HL-60 (cell line): Measurements from ENCODE around the gene TSC22D1.

Experiments
- DNase-seq, 2 experiments: peaks; one replicate each; pipeline ENCODE4 v3.0.0-alpha.2; 2010 to 2020; ENCODE audit warnings: low read depth in 1 of 2, low spot score in 1 of 2
- H3K27ac ChIP-seq: fragments of 250-450 bp; sonication (Bioruptor Pico); replicated peaks from 2 replicates; pipeline ENCODE4 v1.5.1; 2020; ENCODE audit warnings: mild to moderate bottlenecking, moderate library complexity
- H3K27me3 ChIP-seq: fragments of 250-450 bp; sonication (Bioruptor Pico); 2 replicates; pipeline ENCODE4 v1.5.1; 2021; ENCODE audit warnings: mild to moderate bottlenecking, moderate library complexity; ENCODE audit not compliant: insufficient read depth, poor library complexity, severe bottlenecking
- H3K4me3 ChIP-seq: replicated peaks from 2 replicates; pipeline ENCODE4 v1.5.1; 2011; ENCODE audit warnings: mild to moderate bottlenecking, control low read depth, low read length; ENCODE audit not compliant: insufficient read depth
- GABPA ChIP-seq: IDR thresholded peaks from 2 replicates; pipeline ENCODE4 v1.6.1; 2012; ENCODE audit warnings: low read depth
- POLR2AphosphoS5 ChIP-seq: IDR thresholded peaks from 2 replicates; pipeline ENCODE4 v1.6.1; 2012; ENCODE audit warnings: low read depth
- REST ChIP-seq: IDR thresholded peaks from 2 replicates; pipeline ENCODE4 v1.6.1; 2012; ENCODE audit warnings: low read depth; ENCODE audit not compliant: insufficient replicate concordance
- SPI1 ChIP-seq: IDR thresholded peaks from 2 replicates; pipeline ENCODE4 v1.6.1; 2012; ENCODE audit warnings: low read depth, mild to moderate bottlenecking, borderline replicate concordance
- TF ChIP-seq, protein P1 (sequence below): IDR thresholded peaks from one replicate; pipeline ENCODE4 v1.5.1; 2011; ENCODE audit warnings: low read length, control low read depth, inconsistent platforms; ENCODE audit not compliant: insufficient read depth

TSC22D1 gene

GRCh38 chr13:44404261-44405132 is 171.6 kb downstream of the TSC22D1 start:
- H3K27me3 ChIP-seq: no peaks in the 10 kb centered on the region
- H3K4me3 ChIP-seq: no peak overlapping the region
- TF ChIP-seq, protein P1, sequence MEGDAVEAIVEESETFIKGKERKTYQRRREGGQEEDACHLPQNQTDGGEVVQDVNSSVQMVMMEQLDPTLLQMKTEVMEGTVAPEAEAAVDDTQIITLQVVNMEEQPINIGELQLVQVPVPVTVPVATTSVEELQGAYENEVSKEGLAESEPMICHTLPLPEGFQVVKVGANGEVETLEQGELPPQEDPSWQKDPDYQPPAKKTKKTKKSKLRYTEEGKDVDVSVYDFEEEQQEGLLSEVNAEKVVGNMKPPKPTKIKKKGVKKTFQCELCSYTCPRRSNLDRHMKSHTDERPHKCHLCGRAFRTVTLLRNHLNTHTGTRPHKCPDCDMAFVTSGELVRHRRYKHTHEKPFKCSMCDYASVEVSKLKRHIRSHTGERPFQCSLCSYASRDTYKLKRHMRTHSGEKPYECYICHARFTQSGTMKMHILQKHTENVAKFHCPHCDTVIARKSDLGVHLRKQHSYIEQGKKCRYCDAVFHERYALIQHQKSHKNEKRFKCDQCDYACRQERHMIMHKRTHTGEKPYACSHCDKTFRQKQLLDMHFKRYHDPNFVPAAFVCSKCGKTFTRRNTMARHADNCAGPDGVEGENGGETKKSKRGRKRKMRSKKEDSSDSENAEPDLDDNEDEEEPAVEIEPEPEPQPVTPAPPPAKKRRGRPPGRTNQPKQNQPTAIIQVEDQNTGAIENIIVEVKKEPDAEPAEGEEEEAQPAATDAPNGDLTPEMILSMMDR: no peak
- no peak for TF ChIP-seq REST
- TF ChIP-seq POLR2AphosphoS5: no peak
- no peak for TF ChIP-seq GABPA
- TF ChIP-seq SPI1: no peak
- no peak overlapping the region for H3K27ac ChIP-seq
- DNase-seq: no peak

DNA sequence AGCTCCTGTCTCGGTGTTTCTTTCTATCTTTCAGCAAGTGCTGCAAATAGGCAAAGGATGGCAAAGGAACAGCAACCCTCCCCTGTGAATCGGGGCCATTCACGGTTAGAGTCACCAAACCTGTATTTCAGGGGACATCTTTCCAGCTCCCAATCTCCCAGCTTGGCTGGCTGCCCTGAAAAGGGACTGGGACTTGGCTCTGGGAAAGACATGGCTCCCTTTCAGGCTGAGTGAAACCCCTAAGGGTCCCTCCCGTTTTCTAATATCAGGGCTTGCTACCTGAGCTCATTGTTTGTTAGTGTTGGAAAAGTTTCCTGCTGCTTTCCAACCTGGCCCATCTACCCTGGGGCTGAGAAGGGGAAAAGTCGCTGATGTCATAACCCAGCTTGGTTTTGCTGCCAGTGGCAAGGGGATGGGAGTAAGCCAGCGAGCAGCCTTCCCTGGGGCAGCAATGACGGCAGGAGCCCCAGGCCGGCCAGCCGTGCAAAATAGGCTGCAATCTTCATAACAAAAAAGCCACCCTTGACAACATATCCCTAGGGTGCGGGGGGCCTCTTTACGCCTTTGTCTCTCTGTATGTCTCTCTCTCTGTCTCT is 172.6 kb downstream of the TSC22D1 start:
- Histone ChIP-seq H3K27me3 (no peaks in the 10 kb centered on the region), H3K27ac (no peak overlapping the region), H3K4me3 (no peak overlapping the region)
- TF ChIP-seq SPI1 (no peak), POLR2AphosphoS5 (no peak)
- TF ChIP-seq, protein P1: no peak
- no peak for DNase-seq

DNA sequence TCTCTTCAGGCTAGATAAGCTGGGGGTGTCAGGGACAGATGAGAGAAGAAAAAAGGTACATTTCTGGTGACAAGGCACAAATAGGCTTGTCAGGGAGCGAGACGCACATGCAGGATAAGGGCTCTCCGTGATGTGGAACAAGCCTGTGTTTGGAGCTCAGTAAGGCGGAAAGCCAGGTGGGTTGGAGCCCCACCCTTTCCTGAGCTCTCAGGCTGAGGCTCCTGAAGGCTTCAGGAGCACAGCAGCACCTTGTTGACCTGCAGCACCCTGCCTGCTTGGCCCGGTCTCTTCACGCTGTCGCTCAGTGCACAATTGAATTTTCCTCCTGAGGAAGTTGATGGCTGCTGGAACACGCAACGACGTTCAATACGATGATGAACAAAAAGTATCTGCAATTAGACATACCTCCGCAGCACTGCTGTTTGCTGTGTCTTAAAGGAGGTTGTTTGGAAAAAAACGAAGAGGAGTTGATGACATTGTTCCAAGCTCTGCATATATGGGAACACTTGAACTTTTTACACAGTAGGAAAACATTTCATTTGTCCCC is 173.2 kb downstream of the TSC22D1 start:
- no peak overlapping the region for H3K27ac ChIP-seq
- TF ChIP-seq, protein P1: no peak
- TF ChIP-seq POLR2AphosphoS5 (no peak), GABPA (no peak), REST (no peak), SPI1 (no peak)

More for the DNA sequence above, 173.2 kb downstream of the TSC22D1 start:
- Histone ChIP-seq H3K4me3 (no peak overlapping the region), H3K27me3 (no peaks in the 10 kb centered on the region)
- DNase-seq: no peak
